ENCODE results near the gene CYP46A1. TPM values are rescaled to one million over a fixed set of nuclear protein-coding genes. Genes with fewer than 3 reads are reported as not detected.
"Not testable (repeated sequence)": the region's sequence is repeated elsewhere in the genome, so short reads cannot be mapped to it uniquely, and the experiment has no call there.

The CYP46A1 gene
- total RNA-seq, 2 donors from 2014 or later, result 0.09 to 0.10 TPM

DNA sequence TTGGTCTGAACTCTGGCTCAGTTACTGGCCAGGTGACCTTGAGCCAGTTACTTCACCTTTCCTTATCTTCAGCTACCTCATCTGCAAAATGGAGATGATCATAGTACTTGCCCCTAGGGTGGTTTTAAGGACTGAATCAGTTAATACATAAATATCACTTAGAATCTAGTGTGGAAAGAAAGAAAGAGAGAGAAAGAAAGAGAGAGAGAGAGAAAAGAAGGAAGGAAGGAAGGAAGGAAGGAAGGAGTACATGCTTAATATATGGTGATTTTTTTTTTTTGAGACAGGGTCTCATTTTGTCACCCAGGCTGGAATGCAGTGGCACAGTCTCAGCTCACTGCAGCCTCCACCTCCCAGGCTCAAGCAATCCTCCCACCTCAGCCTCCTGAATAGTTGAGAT is 22.9 kb upstream of the CYP46A1 start:
- not testable (repeated sequence) for DNase-seq; H3K4me1 Mint-ChIP-seq (ENCODE audit: low read depth); H3K36me3 Mint-ChIP-seq (ENCODE audit: insufficient read depth in 2 of 2); ATAC-seq (replicated peaks in 1 of 2); H3K27ac Mint-ChIP-seq; H3K9me3 Mint-ChIP-seq; H3K4me3 Mint-ChIP-seq
- peaks cover 56% of the 10 kb centered on the region for H3K27me3 Mint-ChIP-seq (ENCODE audit: low read depth)

DNA sequence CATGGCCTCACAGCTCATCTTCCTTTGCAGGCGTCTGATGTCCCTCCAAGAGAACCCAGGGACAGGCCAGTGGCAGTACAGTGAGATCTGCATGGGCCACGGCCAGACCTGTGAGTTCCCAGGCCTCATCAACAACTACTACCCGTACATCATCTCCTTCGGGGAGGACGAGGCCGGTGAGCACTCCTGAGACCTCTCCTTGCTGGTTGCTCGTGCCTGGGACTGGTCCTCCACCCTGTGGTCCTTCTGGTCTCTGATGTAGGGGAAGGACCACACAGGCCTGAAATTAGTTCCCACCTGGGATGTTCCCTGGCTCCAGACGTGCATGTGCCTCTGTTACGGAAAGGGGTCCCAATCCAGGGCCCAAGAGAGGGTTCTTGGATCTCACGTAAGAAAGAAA is 21.3 kb upstream of the CYP46A1 start:
- Mint-ChIP-seq H3K9me3 (no peaks in the 10 kb centered on the region), H3K27me3 (ENCODE audit: low read depth) (peaks cover 46% of the 10 kb centered on the region), H3K36me3 (ENCODE audit: insufficient read depth in 2 of 2) (no peaks in the 10 kb centered on the region), H3K4me3 (no peak overlapping the region), H3K27ac (no peak overlapping the region), H3K4me1 (ENCODE audit: low read depth) (peaks cover 5% of the 10 kb centered on the region)
- no peak for ATAC-seq (replicated peaks in 1 of 2)
- no peak for DNase-seq

DNA sequence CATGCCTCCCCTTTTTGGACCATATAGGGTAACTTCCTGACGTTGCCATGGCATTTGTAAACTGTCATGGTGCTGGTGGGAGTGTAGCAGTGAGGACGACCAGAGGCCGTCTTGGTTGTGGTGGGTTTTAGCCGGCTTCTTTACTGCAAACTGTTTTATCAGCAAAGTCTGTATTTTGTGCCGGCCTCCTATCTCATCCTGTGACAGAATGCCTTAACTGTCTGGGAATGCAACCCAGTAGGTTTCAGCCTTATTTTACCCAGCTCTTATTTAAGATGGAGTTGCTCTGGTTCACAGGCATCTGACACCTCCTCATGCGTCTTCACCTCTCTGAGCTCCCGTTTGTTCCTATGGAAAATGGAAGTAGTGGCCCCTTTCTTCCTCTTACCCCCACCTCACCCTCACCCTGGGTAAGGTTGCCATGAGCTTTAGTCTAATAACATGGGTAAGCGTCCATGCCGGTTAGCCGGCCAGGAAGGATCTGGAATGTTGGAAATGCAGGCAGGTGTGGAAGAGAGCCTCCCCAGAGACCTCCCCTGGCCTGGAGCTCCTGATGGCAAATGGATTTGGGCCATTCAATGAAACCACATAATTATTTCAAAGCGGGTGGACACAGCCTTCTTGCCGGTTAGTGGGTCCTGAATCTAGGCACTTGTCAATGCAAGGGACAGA is 20.6 kb upstream of the CYP46A1 start:
- ATAC-seq (replicated peaks in 1 of 2), result no peak
- Mint-ChIP-seq H3K4me3 (no peak overlapping the region), H3K27me3 (ENCODE audit: low read depth) (peaks cover 39% of the 10 kb centered on the region), H3K9me3 (no peaks in the 10 kb centered on the region), H3K4me1 (ENCODE audit: low read depth) (peaks cover 5% of the 10 kb centered on the region), H3K27ac (no peak overlapping the region), H3K36me3 (ENCODE audit: insufficient read depth in 2 of 2) (no peaks in the 10 kb centered on the region)
- DNase-seq, result no peak

DNA sequence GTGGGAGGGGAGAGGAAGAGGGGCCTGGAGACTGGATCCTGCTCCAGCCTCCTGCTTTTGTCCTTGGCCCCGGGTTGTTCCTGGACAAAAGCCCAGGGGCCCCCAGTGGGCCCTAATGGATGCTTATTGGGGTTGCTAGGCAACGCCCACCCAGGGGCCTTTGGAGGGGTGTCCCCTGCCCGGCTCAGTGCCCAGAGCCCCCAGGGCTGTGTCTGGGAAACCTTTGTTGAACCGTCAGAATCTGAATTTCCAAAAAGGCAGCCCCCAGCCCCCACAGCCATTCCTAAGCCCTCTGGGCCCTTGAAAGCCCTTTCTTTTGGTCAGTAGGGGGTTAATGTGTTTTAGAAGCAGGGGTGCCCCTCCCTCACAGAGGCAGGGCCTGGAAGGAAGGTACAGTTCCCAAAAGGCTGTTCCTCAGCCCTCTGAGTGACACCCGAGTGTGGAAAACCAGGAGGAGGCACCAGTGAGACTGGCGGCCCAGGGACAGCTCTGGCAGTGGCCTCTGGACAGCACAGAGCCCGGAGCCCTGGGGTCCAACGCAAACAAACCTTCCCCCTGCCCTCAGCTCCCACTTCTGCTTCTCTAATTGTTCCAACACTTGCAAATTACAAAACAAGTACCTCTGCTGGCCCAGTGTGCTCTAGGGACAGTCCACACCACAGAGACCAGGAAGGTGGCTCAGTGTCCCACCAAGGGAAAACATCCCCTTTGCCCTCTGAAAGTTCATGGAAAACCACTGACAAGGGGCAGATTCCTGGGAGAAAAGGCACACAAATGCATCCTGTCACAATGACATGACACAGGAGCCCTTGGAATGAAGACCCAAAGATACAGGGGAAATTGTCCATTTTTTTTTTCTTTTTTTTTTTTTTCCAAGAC is 19.8 kb upstream of the CYP46A1 start:
- ATAC-seq (replicated peaks in 1 of 2), result no peak
- Mint-ChIP-seq H3K27me3 (ENCODE audit: low read depth) (peaks cover 33% of the 10 kb centered on the region), H3K4me1 (ENCODE audit: low read depth) (peaks cover 5% of the 10 kb centered on the region), H3K27ac (no peak overlapping the region), H3K9me3 (no peaks in the 10 kb centered on the region), H3K4me3 (no peak overlapping the region), H3K36me3 (ENCODE audit: insufficient read depth in 2 of 2) (no peaks in the 10 kb centered on the region)
- no peak for DNase-seq

DNA sequence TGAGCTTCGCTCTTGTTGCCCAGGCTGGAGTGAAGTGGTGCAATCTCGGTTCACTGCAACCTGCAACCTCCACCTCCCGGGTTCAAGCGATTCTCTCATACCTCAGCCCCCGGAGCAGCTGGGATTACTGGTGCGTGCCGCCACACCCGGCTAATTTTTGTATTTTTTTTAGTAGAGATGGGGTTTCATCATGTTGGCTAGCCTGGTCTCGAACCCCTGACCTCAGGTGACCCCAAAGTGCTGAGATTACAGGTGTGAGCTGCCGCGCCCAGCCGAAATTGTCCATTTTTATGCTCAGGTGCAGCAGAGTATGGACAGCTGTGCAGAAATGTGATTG is 19.2 kb upstream of the CYP46A1 start:
- H3K27ac Mint-ChIP-seq, result no peak overlapping the region
- H3K4me1 Mint-ChIP-seq (ENCODE audit: low read depth), result peaks cover 5% of the 10 kb centered on the region
- DNase-seq (no peak), ATAC-seq (replicated peaks in 1 of 2) (no peak)
- H3K27me3 Mint-ChIP-seq (ENCODE audit: low read depth), result peaks cover 32% of the 10 kb centered on the region
- no peak overlapping the region for H3K4me3 Mint-ChIP-seq
- no peaks in the 10 kb centered on the region for H3K36me3 Mint-ChIP-seq (ENCODE audit: insufficient read depth in 2 of 2)
- no peaks in the 10 kb centered on the region for H3K9me3 Mint-ChIP-seq

DNA sequence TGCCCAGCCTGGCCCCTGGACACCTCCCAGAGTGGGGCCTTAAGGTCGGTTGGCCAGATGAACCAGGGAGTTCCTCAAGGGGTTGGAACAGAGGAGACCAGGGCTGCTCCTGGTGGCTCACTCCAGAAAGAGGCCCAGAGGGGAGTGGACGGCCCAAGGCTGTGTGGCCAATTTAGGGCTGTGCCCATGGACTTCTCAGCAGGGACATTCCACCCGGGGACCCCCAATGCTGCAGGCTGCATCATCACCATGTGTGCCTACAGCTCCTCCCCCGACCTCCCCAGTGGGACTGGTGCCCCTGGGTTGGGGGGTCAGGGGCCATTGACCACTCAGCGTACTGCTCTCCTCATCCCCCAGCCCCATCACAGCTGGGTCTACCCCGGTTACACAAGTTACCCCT is 17.6 kb upstream of the CYP46A1 start:
- ATAC-seq (replicated peaks in 1 of 2) (no peak), DNase-seq (no peak)
- no peaks in the 10 kb centered on the region for H3K9me3 Mint-ChIP-seq
- no peaks in the 10 kb centered on the region for H3K36me3 Mint-ChIP-seq (ENCODE audit: insufficient read depth in 2 of 2)
- H3K27ac Mint-ChIP-seq, result no peak overlapping the region
- no peaks in the 10 kb centered on the region for H3K4me1 Mint-ChIP-seq (ENCODE audit: low read depth)
- no peak overlapping the region for H3K4me3 Mint-ChIP-seq
- peaks cover 16% of the 10 kb centered on the region for H3K27me3 Mint-ChIP-seq (ENCODE audit: low read depth)

DNA sequence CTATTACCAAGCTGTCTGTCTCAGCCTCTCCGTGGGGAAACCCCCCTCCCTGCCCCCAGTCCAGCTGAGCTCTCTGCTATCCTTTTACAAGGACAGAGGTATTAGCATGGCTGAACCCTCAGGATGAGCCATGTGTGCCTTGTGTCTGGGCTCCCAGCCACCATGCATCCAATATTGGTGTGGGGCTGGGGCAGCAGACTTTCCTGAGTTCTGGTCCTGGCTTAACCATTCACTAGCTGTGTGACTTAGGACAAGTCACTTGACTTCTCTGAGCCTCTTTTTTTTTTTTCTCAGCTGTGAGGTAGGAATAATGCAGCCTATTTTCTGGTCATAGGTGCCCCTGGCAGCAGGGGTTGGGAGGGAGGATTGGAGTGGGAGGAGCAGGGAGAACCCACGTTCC is 17.1 kb upstream of the CYP46A1 start:
- ATAC-seq (replicated peaks in 1 of 2) (no peak), DNase-seq (no peak)
- no peaks in the 10 kb centered on the region for H3K4me1 Mint-ChIP-seq (ENCODE audit: low read depth)
- H3K9me3 Mint-ChIP-seq, result no peaks in the 10 kb centered on the region
- H3K36me3 Mint-ChIP-seq (ENCODE audit: insufficient read depth in 2 of 2), result no peaks in the 10 kb centered on the region
- H3K27ac Mint-ChIP-seq, result no peak overlapping the region
- peaks cover 12% of the 10 kb centered on the region for H3K27me3 Mint-ChIP-seq (ENCODE audit: low read depth)
- no peak overlapping the region for H3K4me3 Mint-ChIP-seq

DNA sequence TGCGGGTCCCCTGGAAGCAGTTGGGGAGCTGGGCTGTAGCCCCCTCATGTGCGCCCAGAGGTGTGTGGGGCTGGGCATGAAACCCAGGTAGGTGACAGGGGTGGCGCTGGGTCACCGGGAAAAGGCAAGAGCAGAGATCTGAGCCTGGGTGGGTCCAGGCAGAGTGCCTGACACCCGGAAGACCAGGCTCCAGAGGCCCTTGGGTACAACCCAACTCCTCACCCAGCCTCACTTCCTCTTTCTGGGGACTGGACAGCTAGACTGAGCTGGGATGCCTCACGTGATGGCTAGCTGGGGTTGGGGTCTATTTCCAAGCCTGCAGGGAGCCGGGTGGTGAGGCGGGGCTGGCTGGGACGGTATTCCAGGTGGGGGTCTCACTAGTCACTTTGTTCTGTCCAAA is 16.3 kb upstream of the CYP46A1 start:
- H3K9me3 Mint-ChIP-seq, result no peaks in the 10 kb centered on the region
- peaks cover 6% of the 10 kb centered on the region for H3K4me1 Mint-ChIP-seq (ENCODE audit: low read depth)
- no peak overlapping the region for H3K4me3 Mint-ChIP-seq

DNA sequence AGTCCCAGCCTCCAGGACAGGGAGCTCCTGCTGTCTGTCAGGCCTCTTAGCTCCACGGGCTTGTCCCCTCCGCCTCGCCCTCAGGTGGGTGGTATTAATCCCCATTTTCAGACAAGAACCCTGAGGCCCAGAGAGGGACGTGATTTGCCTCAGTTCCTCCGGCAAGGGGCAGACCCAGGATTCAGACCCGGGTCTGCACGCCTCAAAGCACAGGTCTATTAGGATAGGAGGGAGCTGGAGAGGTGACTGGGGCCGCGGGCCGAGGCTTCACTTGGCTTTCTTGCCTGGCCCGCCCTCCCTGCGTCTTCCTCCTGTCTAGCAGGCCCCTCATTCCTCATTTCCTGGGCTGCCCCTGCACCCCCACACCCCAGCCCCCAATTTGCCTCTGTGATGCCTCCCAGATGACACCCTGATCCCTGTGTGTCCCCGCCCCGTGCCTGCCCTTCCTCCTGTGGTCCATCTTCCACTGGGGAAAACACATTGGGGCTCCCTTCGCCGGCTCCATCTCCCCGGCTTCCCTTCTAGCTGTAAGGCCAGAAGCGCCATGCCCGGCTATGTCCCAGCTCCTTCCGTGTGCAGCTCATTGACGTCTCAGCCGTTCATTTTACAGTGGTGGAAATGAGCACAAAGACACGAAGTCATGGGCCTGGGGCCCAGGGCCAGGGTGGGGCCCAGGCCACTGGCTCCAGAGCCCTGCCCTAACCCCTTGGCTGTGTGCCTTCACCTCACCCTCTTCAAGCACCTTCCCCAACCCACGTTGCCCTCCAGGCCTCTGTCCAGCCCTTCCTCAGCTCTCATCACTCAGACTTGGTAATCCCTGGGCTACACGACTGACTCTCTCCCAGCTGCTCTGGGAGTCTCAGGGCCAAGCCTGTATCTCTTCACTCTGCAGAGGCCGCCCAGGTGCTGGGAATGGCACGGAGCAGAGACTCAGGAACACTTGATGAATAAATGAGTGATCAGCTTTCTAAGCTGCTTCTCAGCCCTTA is 15.5 kb upstream of the CYP46A1 start:
- H3K4me1 Mint-ChIP-seq (ENCODE audit: low read depth), result peaks cover 11% of the 10 kb centered on the region
- no peaks in the 10 kb centered on the region for H3K36me3 Mint-ChIP-seq (ENCODE audit: insufficient read depth in 2 of 2)
- H3K27ac Mint-ChIP-seq, result no peak overlapping the region
- no peak overlapping the region for H3K4me3 Mint-ChIP-seq
- H3K27me3 Mint-ChIP-seq (ENCODE audit: low read depth), result no peaks in the 10 kb centered on the region
- no peaks in the 10 kb centered on the region for H3K9me3 Mint-ChIP-seq
- ATAC-seq (replicated peaks in 1 of 2) (no peak), DNase-seq (no peak)

More for the DNA sequence above, 16.3 kb upstream of the CYP46A1 start:
- peaks cover 4% of the 10 kb centered on the region for H3K27me3 Mint-ChIP-seq (ENCODE audit: low read depth)
- DNase-seq (no peak), ATAC-seq (replicated peaks in 1 of 2) (no peak)
- H3K27ac Mint-ChIP-seq, result no peak overlapping the region
- H3K36me3 Mint-ChIP-seq (ENCODE audit: insufficient read depth in 2 of 2), result no peaks in the 10 kb centered on the region

DNA sequence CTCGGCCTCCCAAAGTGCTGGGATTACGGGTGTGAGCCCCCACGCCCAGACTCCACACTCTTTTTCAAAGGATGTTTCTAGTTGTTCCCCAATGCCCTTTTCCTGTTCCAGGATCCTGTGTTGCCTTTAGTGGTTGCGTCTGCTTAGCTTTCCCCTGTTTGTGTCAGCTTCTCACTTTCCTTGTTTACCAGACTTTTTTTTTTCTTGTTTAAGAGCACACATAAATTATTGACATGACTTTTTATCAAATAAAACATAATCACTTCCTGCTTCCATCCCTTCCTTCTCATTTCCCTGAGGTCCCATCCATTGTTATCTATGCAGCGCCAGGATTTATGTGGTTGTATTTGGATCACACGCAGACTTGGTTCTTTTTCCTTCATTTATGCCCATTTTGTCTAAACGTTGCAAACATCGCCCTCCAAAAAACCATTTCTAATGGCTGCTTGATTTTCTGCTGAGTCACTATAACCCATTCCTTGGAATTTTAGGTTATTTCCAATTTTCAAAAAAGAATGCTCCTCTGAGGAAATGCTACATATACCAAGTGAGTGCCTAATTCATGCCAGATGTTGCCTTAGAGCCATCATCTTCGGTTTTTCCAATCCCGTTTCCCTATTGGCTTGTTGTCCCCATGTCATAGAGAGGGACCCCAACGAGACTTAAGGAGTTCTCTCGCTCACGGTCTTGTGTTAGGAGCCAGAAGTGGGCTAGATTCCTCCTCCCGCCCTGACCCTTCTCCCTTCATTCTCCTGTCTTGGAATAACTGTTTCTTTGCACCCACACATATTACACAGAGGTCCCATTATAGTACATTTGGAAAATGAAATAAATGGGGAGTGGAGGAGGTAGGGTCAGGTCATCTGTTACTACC is 13.5 kb upstream of the CYP46A1 start:
- no peak overlapping the region for H3K4me3 Mint-ChIP-seq
- H3K4me1 Mint-ChIP-seq (ENCODE audit: low read depth), result peaks cover 11% of the 10 kb centered on the region
- H3K9me3 Mint-ChIP-seq, result no peaks in the 10 kb centered on the region
- H3K27ac Mint-ChIP-seq, result no peak overlapping the region
- no peaks in the 10 kb centered on the region for H3K27me3 Mint-ChIP-seq (ENCODE audit: low read depth)
- no peak for DNase-seq
- ATAC-seq (replicated peaks in 1 of 2), result no peak
- H3K36me3 Mint-ChIP-seq (ENCODE audit: insufficient read depth in 2 of 2), result no peaks in the 10 kb centered on the region

DNA sequence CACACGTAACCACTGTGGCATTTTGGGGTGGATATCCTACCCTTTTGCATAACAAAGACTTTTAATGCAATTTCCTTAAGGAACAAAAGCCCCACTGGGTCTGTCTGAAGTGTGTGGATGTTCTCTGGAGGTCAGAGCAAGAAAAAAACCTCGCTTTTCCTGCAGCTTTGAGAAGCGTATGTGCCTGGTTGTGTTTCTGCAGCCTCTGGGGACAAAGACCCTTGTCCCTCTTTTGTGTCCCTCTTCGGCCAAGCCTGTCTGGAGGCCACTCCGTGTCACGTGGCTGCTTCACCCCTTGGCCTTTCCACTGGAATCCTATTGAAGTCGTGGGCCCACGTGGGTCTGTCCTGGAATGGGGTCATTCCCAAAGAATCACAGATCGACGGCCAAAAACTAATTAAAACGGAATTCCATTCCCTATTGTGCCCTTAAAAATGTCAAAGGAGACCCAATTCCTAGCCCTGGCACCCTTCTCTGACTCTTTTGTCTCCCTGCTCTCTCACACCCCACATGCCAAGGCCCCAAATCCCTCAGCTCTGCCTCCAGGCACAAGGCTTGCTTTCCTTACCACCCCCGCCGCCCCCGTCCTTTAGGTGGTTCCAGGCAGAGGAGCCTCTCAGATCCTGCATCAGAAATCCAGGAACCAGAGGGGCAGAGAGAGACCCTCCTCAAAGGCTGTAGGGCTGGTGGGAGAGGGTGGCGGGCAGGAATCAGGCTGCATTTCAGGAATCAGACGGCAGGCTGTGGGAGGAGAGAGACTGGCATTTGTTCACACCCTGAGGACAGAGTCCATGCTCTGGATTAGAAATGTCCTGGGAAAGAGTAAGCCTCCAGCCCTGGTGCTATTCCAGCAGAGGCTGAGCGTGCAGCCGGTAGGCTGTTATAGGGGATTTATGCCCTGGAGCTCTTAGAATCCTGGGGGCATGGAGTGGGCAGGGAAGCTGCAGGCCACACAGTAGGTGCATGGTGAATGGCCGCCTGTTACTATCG is 12.6 kb upstream of the CYP46A1 start:
- ATAC-seq (replicated peaks in 1 of 2), result no peak
- H3K4me3 Mint-ChIP-seq, result no peak overlapping the region
- no peak for DNase-seq
- peaks cover 13% of the 10 kb centered on the region for H3K4me1 Mint-ChIP-seq (ENCODE audit: low read depth)
- H3K27me3 Mint-ChIP-seq (ENCODE audit: low read depth), result no peaks in the 10 kb centered on the region
- H3K27ac Mint-ChIP-seq, result no peak overlapping the region
- H3K9me3 Mint-ChIP-seq, result no peaks in the 10 kb centered on the region
- H3K36me3 Mint-ChIP-seq (ENCODE audit: insufficient read depth in 2 of 2), result no peaks in the 10 kb centered on the region

Data from activated T-cell treated with anti-CD3 and anti-CD28 coated beads, Interleukin-2, amount 50 U/mL, for 72 hours (primary cell).